Measurements from ENCODE around the gene YIF1B.

Gene YIF1B

DNA sequence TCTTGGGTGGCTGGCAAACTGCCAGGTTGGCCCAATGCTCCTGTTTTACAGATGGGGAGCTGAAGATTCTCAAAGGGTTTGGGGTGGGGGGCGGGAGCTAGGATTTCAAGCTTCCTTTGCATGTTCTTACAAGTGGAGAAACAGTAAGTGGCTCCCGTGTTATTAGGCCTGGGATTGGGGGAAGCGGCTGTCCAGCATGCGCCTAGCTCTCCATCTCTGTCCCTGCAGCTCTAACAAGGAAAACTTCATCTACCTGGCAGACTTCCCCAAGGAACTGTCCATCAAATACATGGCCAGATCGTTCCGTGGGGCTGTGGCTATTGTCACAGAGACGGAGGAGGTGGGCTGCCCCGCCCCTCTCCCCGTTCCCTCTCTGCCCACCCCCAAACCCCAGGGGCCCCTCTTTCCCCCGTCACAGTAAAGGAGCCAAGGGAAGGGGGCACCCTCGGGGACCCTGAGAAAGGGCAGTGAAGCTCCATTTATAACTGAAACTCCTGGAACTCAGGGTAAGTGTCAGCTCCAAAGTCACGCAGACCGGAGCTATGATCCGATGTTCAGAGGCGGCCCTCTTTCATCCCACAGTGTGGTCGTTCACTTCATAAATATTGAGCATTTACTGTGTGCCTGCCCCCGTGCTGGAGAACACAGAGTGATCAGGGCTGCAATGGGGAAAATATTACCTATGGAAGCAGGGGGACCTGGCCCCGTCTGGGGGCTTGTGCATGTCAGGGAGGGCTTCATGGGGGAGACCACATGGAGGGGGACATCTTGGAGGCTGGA lies 43.7 kb upstream of the YIF1B start:
- TF ChIP-seq, protein P1, sequence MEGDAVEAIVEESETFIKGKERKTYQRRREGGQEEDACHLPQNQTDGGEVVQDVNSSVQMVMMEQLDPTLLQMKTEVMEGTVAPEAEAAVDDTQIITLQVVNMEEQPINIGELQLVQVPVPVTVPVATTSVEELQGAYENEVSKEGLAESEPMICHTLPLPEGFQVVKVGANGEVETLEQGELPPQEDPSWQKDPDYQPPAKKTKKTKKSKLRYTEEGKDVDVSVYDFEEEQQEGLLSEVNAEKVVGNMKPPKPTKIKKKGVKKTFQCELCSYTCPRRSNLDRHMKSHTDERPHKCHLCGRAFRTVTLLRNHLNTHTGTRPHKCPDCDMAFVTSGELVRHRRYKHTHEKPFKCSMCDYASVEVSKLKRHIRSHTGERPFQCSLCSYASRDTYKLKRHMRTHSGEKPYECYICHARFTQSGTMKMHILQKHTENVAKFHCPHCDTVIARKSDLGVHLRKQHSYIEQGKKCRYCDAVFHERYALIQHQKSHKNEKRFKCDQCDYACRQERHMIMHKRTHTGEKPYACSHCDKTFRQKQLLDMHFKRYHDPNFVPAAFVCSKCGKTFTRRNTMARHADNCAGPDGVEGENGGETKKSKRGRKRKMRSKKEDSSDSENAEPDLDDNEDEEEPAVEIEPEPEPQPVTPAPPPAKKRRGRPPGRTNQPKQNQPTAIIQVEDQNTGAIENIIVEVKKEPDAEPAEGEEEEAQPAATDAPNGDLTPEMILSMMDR (IDR thresholded peaks at IDR 0.05; ENCODE audit: low read depth, low read length): no peak
- no peak for DNase-seq (ENCODE audit: extremely low read depth, low read depth)

DNA sequence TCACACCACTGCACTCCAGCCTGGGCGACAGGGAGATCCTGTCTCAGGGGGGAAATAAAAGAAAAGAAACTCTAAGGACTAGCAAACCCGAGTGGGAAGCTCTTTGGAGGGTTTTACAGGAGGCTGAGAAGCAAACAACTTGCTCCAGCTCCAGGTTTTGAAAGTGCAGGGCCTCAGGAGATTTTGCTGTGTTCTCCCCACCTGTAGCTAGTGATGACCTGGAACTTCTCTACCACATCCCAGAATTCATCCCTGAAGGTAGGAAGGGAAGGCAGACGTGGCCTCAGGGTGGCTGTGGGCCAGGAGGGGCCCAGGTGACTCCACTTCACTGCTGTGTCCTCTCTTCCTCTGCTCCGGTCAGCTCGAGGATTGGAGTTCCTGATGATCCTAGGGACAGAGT lies 42.3 kb upstream of the YIF1B start:
- no peak for DNase-seq (ENCODE audit: extremely low read depth, low read depth)
- TF ChIP-seq, protein P1 (IDR thresholded peaks at IDR 0.05; ENCODE audit: low read depth, low read length): no peak

DNA sequence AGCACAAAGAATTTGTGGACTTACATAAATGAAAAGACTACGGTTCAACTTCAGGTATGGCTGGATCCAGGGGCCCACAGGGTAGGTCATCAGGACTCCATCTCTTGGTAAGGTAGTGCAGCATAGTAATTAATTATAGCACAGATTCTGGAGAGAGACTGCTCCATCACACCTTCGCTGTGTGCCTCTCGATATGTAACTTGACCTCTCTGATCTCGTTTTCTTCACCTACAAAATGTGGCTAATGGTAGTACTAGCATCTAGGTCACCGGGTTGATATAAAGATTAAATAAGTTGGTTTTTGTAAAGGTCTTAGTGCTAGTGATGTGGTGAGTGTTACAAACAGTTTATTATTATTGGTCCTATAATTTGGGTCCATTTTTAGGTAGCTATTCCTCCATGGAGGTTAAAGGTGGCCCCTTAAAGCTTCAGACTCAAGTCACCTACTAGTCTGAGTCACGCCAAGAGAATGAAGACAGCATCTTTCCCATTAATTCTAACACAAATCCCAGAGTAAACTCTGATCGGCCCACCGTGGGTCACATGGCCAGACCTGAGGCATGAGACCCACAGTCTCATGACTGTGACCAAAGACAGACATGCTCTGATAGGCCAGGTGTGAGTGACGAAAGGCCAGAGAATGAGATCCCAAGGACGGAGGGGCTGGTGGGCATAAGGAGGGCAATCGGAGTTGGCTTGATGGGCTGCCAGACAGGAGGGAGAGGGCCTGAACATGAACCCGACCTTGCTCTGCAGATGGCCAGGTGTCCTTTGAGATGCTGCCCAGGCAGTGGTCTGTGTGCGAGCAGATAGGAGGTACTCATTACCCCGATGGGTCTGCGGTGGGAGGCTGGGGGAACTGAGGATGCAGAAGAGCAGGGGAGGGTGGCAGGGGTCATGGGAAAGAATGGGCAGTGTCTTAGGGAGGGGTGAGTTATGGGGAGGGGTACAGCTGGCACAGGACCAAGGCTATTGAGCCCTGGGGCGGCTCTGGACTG lies 40.3 kb upstream of the YIF1B start:
- TF ChIP-seq, protein P1 (IDR thresholded peaks at IDR 0.05; ENCODE audit: low read depth, low read length): no peak
- DNase-seq (ENCODE audit: extremely low read depth, low read depth): no peak

DNA sequence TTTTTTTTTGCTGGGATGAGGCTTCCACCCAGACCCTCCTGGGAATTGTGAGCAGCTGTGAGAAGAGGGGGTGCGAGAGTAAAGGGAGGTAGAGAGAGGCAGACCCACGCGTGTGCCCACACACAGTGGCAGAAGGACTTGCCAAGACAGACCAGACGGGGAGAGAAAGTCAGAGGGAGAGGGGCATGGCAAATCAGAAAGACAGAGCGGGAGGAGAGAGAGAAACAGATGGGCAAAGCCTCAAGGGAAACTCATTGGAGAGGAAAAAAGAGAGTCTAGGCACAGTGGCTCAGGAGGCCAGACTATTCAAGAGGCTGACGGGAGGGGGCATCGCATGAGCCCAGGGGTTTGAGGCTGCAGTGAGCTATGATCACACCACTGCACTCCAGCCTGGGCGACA lies 36.9 kb upstream of the YIF1B start:
- no peak for DNase-seq (ENCODE audit: extremely low read depth, low read depth)
- TF ChIP-seq, protein P1 (IDR thresholded peaks at IDR 0.05; ENCODE audit: low read depth, low read length): no peak

DNA sequence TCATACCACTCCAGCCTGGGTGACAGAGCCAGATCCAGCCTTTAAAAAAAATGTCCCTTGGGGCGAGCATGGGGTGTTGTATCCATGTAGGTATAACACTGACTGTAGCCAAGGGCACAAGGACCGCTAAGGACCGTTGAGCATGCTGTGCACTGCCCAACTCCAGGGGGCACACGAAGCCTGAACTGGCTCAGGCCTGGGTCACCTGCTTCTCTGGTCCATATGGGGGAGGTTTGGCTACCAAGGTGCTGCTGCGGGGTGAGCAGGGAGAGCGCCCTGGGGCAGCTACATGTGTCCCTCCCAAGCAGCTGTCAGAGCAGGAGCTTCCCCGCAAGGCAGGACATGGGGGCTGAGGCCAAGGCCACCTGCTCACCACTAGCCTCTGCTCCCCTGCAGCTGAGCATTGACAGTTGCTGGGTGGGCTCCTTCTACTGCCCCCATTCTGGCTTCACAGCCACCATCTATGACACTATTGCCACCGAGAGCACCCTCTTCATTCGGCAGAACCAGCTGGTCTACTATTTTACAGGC lies 36.2 kb upstream of the YIF1B start:
- TF ChIP-seq, protein P1 (IDR thresholded peaks at IDR 0.05; ENCODE audit: low read depth, low read length): no peak
- no peak for DNase-seq (ENCODE audit: extremely low read depth, low read depth)

DNA sequence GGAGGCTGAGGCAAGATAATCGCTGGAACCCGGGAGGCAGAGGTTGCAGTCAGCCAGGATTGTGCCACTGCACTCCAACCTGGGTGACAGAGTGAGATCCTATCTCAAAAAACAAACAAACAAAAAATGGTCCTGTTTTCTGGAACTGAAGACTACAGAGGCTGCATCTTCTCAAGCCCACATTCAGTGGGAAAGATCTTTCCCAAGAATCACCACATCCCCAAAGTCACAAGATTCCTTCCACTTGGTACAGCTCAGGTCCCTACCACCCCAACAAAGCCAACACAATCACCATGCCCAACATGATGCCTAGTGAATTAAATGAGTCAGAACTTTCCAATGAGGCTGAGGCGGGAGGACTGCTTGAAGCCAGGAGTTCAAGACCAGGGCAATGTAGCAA lies 35.1 kb upstream of the YIF1B start:
- no peak for DNase-seq (ENCODE audit: extremely low read depth, low read depth)
- TF ChIP-seq, protein P1 (IDR thresholded peaks at IDR 0.05; ENCODE audit: low read depth, low read length): no peak
